GM21381 (cell line): ENCODE measurements around the gene IFTAP.
"Not testable (repeated sequence)": the region's sequence is repeated elsewhere in the genome, so short reads cannot be mapped to it uniquely, and the experiment has no call there.

Source experiments
- ATAC-seq: cut with Tn5 transposase; IDR thresholded peaks from one replicate; pipeline ENCODE4 v1.9.1; 2021; ENCODE audit warnings: mild to moderate bottlenecking, moderate library complexity; ENCODE audit not compliant: unreplicated experiment

Gene IFTAP

DNA sequence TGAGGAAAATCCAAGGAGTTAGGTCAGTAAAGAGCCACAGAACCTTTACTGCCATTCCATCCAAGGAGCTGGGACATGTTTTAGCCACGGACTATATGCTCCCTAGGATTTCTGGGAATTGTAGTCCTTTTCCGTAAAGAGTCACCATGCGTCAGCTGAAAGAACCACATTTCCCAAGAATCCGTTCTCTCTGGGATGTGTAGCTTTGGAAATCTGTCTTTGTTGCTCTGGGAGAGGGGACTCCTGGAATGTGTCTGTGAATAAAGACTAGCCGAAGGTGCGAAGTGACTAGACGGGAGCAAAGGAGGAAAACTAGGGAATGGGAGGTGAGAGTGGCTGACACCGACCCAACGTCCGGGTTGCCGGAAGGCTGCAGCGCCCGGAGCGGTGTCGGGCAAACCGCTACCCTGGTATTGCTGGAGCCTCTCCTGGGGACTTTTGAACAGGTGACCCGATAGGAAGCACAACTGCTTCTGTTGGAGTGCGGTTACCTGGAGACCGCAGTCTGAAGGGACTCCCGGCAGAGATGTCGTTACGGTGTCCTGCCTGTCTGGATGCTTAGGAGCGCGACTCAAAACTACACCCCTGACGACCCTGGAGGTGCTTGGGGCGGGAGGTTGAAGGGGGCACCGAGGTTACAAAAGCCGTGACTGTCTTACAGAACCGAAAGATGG lies at the start of gene IFTAP:
Gene IFTAP, plus strand, starts transcription at position 187 of the 674 bp plus-strand sequence. CDS start 15,602 bp downstream, outside the sequence.
- peak; percentile 68 for ATAC-seq

DNA sequence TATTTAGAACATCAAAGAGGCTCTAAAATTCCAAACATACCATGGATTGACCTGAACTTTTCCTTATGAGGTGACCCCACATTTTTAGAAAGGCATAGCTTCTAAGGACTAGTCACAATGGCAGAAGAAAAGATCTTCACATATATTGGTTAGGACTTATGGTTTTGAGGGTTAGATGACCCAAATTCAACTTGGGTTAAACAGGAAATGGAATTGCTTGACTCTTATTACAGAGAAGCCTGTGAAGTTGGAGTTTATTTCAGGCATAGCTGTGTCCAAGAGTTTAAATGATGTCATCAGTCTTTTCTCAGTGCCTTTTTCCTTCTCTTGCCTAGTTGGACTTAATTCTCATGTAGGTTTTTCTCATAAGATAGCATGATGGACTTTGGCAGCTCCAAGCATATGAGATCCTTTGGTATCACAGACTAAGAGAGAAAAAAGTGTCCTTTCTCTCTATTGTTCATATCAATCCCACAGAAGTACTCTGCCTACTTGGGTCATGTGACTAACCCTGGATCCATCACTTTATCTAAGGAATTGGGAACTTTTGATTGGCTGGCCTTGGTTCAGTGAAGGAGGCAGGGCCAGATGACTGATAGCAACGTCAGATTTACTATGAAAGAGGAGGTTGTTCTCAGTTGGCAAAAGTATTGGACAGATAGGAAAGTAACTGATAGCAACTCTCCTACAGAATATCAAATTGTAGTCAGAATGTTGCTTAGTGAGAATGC lies 43.8 kb upstream of the IFTAP start:
- no peak for ATAC-seq

DNA sequence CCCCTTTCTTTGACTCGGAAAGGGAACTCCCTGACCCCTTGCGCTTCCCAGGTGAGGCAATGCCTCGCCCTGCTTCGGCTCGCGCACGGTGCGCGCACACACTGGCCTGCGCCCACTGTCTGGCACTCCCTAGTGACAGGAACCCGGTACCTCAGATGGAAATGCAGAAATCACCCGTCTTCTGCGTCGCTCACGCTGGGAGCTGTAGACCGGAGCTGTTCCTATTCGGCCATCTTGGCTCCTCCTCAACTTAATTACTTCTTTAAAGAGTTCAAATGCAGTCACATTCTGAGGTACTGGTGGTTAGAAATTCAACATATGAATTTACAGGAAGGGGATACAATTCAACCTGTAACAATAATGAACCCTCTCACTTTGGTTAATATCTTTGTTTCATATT lies 36.9 kb upstream of the IFTAP start:
- not testable (repeated sequence) for ATAC-seq

DNA sequence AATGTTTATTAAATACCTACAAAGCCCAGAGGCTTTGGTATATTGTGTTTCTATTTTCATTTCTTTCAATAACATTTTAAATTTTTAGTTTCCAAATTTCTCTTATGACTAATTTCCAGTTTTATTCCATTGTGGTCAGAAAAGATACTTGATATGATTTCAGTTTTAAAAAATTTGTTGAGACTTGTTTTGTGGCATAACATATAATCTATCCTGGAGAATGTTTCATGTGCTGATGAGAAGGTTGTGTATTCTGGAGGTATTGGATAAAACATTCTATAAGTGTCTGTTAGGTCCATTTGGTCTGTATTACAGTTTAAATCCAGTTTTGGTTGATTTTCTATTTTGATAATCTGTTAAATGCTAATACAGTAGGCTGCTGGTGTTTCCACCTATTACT lies 36.3 kb upstream of the IFTAP start:
- no peak for ATAC-seq

- ATAC-seq: peak; percentile 82
These were observed 35.5 kb upstream of the IFTAP start for GRCh38 chr11:36558571-36559413.

DNA sequence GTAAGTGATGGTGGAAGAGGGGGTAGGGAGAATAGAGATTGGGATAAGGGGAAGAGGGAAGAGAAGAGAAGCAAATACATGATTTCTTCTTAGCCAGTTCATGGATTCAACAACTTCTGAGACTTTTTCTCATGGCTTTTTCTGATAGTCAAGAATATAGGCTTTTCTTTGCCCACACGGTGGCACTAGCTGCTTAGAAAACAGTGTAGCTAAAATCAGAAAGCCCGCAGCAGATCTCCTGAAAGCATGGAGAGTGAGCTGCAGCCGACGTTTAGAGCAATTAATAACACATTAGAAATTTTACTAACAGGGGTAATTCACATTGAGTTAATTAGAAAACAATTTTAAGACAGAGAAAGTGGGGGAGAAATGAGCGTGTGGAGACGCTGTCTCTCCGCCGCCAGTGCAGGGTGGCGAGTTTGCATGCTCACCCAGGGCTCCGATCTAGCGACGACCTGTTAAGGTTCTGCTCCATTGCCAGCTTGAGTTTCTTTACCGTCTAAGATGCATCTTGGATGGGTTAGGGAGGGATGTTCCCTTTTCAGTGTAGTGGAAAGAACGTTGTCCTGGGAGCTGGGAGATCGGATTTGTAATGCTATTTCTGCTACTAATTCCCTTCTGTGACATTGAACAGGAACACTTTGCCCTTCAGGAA lies 29.8 kb upstream of the IFTAP start:
- no peak for ATAC-seq

- no peak for ATAC-seq
These were observed 29.2 kb upstream of the IFTAP start for GRCh38 chr11:36565031-36565610.

DNA sequence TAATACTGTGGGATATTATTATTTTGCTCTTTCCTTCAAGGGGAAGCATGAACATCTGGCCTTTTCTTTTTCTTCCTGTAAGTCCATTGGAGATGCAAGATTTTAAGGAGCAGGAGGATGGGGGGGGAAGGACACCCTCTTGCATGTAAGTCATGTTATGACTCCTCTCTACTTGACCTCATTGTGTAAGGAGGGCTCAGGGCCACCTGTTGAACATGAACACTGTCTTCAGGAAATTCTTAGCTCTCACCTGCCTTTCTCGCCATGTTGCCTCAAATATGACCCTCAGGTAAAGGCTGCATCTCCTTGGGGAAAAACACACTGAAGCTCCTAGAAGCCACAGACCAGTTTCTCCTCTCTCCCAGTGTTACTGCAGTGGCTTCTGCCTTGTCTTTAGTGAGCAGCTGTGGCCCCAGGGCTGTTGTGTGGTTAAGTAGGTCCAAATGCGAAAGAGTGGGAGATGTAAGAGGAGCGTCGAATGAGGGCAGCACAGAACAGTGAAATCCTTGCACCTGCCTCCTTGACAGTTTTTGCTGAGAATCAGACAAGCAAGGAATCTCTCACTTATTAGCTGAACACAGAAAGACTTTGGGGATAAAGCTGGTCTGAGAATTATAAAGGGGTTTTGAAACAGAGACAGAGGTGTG lies 27.8 kb upstream of the IFTAP start:
- no peak for ATAC-seq

GRCh38 chr11:36567694-36568093 lies 26.6 kb upstream of the IFTAP start, which contains the start of gene RAG1:
RAG1 (plus strand) TSS chr11:36568007; CDS start chr11:36573305, 5,298 bp downstream.
- no peak for ATAC-seq

- no peak for ATAC-seq
These were observed 25.2 kb upstream of the IFTAP start for GRCh38 chr11:36569095-36569494.

GRCh38 chr11:36574486-36574885 lies 19.8 kb upstream of the IFTAP start:
- no peak for ATAC-seq

DNA sequence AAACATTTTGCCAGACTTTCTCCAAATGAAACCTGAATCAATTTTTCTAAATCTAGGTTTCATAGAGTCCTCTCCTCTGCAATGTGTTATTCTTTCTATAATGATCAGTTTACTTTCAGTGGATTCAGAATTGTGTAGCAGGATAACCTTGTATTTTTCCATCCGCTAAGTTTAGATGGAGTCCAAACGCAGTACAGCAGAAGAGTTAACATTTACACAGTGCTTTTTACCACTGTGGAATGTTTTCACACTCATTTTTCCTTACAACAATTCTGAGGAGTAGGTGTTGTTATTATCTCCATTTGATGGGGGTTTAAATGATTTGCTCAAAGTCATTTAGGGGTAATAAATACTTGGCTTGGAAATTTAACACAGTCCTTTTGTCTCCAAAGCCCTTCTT lies 16.9 kb upstream of the IFTAP start:
- ATAC-seq: no peak

DNA sequence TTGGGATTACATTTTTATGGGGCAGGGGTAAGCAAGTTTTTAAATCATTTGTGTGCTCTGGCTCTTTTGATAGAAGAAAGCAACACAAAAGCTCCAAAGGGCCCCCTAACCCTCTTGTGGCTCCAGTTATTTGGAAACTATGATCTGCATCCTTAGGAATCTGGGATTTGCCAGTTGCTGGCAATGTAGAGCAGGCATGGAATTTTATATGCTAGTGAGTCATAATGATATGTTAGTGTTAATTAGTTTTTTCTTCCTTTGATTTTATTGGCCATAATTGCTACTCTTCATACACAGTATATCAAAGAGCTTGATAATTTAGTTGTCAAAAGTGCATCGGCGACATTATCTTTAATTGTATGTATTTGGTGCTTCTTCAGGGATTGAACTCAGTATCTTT lies 16.4 kb upstream of the IFTAP start:
- ATAC-seq: no peak

DNA sequence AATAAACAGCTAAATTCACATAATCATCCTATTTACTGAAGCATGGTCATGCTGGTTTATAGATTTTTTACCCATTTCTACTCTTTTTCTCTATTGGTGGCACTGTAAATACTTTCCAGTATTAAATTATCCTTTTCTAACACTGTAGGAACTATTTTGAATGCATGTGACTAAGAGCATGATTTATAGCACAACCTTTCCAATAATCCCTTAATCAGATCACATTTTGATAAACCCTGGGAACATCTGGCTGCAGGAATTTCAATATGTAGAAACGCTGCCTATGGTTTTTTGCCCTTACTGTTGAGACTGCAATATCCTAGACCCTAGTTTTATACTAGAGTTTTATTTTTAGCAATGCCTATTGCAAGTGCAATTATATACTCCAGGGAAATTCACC lies 15.8 kb upstream of the IFTAP start:
- ATAC-seq: no peak

DNA sequence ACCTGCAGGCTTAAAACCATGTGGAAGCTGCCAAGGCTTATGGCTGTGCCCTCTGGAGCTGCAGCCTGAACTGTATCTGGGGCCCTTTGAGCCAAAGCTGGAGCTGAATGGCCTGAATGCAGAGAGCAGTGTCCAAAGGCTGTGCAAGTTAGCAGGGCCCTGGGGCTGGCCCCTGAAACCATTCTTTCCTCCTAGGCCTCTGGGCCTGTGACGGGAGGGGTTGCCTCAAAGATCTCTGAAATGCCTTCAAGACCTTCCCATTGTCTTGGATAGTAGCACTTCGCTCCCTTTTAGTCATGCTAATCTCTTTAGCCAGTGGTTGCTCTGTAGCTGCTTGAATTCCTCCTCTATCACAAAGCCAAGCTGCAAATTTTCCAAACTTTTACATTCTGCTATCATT lies 12.8 kb upstream of the IFTAP start:
- no peak for ATAC-seq

GRCh38 chr11:36583667-36584066 lies 10.6 kb upstream of the IFTAP start:
- ATAC-seq: no peak

DNA sequence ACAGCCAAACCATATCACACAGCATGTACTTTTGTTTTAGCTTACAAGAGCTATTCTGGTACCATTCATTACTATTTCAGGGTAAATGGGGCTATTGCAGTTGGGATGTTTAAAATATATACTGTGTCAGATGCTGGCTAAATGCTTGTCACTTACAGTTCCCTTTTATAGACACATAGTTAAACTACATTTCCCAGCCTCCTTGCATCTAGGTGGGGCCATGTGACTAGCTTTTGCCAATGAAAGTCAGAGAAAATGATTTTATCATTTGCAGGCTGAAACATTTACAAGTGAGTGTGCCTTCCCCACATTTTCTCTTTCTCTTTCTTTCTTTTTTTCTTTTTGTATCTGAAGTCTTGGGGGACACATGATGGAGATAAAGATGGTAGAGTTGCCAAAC lies 7.8 kb upstream of the IFTAP start:
- ATAC-seq: no peak

- ATAC-seq: no peak
These were observed 6.2 kb upstream of the IFTAP start for GRCh38 chr11:36588099-36588498.

- ATAC-seq: no peak
These were observed 3.8 kb upstream of the IFTAP start for GRCh38 chr11:36590513-36590912.

DNA sequence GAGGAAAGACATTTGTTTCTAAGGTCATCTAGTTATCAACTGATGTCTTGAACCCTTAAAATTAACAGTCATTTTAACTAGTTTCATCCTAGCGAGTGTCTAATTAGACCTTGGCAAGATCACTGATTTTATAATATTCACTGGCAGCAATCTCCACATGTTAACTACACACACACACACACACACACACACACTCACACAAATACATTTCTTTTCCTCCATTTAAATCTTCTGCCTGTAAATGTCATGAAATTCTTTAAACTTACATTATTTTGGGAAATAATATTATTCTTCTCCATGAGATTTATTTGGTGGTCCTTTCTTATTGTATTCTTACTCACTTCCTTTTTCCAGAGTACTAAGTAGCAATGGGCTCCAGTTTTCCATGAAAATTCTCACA lies 2.9 kb upstream of the IFTAP start:
- ATAC-seq: no peak
